Transverse colon (tissue), 4 donors: Measurements from ENCODE around the gene ASCL5. TPM values are rescaled to one million over a fixed set of nuclear protein-coding genes. Genes with fewer than 3 reads are reported as not detected.

Experiments used
- DNase-seq: peaks from one replicate; pipeline ENCODE4 v3.0.0-alpha.2; 2019
- H3K27ac ChIP-seq, 4 donors: fragments of 200-600 bp; sonication (generic); 2 replicates each; pipeline ENCODE4 v1.5.1; 2016 to 2018; ENCODE audit warnings: inconsistent platforms in 4 of 4
- H3K27me3 ChIP-seq: fragments of 200-600 bp; sonication (generic); 2 replicates; pipeline ENCODE4 v1.5.1; 2017; ENCODE audit warnings: inconsistent platforms
- H3K36me3 ChIP-seq, 4 donors: fragments of 200-600 bp; sonication (generic); 2 replicates each; pipeline ENCODE4 v1.5.1; 2017 to 2019; ENCODE audit warnings: inconsistent platforms in 4 of 4
- H3K4me1 ChIP-seq, 4 donors: fragments of 200-600 bp; sonication (generic); 2 replicates each; pipeline ENCODE4 v1.5.1; 2017 to 2020; ENCODE audit warnings: inconsistent platforms in 4 of 4
- H3K4me3 ChIP-seq, 4 donors: fragments of 200-600 bp; sonication (generic); 1 replicate in 1 of 4; 2 replicates in 3 of 4; pipeline versions ENCODE4 v1.5.1 to v1.6.1; 2017 to 2019; ENCODE audit warnings: inconsistent platforms in 4 of 4
- H3K9me3 ChIP-seq, 2 donors: fragments of 200-600 bp; sonication (generic); 2 replicates each; pipeline ENCODE4 v1.5.1; 2017 to 2019; ENCODE audit warnings: inconsistent platforms in 2 of 2
- EP300 ChIP-seq: sonication (generic); formaldehyde crosslinking; IDR thresholded peaks from one replicate; pipeline ENCODE4 v1.6.1; 2017; ENCODE audit warnings: antibody characterized with exemption, low read depth
- POLR2A ChIP-seq: fragments of 450-650 bp; IDR thresholded peaks from one replicate; pipeline ENCODE4 v1.6.1; 2016; ENCODE audit warnings: antibody characterized with exemption, mild to moderate bottlenecking, moderate library complexity
- POLR2AphosphoS5 ChIP-seq, 3 donors: sonication (generic); formaldehyde crosslinking; IDR thresholded peaks; one replicate each; pipeline ENCODE4 v1.6.1; 2016; ENCODE audit warnings: antibody characterized with exemption in 3 of 3
- WGBS, 2 donors: methylation state at CpG; one replicate each; pipeline ENCODE4 v1.1.5; 2018; ENCODE audit warnings: low coverage in 1 of 2; 5-methylcytosine and 5-hydroxymethylcytosine counted together
- in situ Hi-C, 4 donors: fragments of 200-750 bp; cut with MboI; loops; one replicate each; pipeline versions ENCODE4 v1.15.0 to v1.15.1; 2017; ENCODE audit warnings: low sequenced_read_pairs in 3 of 4, low pct_ligation_motif_present in 1 of 4, low pct_unique_long_range_greater_than_20kb in 1 of 4
- intact Hi-C: fragments of 100-400 bp; cut with DNase I; formaldehyde crosslinking; loops from one replicate; pipeline ENCODE4 v1.15.1; 2023; ENCODE audit warnings: low total_unique reads
- total RNA-seq, 4 donors: library from RNA; depleted of rRNA; stranded (reverse); fragments of >200 nt; gene quantifications; one replicate each; pipeline ENCODE4 v1.1.0, GENCODE V29; 2016
- TF ChIP-seq, protein P1 (sequence below), 5 experiments: fragments of 200-600 bp in 3 of 5; fragments of 450-650 bp in 2 of 5; sonication (generic) in 3 of 5; IDR thresholded peaks; 1 replicate in 2 of 5; 2 replicates in 3 of 5; pipeline ENCODE4 v1.5.1; 2016 to 2017; ENCODE audit warnings: antibody characterized with exemption in 5 of 5, inconsistent platforms in 3 of 5, mild to moderate bottlenecking in 2 of 5, moderate library complexity in 1 of 5

Gene ASCL5
- total RNA-seq, 4 donors from 2014 or later = not detected

DNA sequence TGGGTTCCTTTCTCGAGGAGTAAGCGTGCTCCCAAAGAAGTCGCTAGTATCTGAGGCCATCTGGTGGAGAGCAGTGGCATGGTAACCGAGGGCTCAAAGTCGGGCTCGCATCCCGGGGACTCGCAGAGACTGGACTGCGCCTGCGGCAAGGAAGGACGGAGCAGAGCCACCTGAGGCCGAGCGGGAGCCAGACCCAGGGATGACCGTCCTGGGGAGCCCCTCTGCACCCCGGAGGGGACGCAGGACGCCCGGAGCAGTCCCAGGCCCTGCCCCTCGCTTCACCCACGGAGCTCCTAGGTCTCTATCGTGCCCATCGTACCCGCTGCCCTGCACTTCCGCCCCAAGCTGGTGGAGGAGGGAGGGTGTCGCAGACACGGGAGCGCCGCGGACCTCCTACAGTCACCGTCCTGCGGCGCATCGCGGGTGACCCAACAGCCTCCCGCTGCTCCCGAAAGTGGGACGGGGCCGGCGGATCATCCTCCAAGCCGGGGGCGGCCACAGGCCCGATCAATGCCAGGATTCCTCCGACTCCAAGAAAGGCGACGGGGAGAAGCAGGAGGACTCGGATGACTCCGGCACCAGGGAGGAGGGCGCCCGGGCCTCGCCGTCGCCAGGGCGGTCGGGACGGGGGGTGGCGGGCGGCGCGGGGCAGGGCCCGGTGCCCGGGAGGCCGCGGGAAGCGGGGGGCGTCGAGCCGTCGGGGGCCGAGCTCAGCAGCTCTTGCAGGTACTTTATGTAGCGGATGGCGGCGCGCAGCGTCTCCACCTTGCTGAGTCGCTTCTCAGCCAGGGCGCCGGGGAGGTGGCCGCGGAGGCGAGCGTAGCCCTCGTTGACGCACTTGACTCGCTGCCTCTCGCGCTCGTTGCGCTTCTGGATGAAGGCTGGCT is 12.5 kb downstream of the ASCL5 start:
- WGBS, 2 donors = 3% methylated on average over 32 of the region's 88 CpGs; no CpG with 5 or more reads in 1 of the 2 donors
- intact Hi-C loops (loop anchor here (5.0 kb wide), 1 partner anchor 142 kb away; no protein-coding TSS in a partner anchor), in situ Hi-C loops (loop anchor here in 2 of 4 donors (10.0 to 25.0 kb wide), 2 partner anchors 127 to 140 kb away; no protein-coding TSS in a partner anchor)
- Histone ChIP-seq H3K27ac (peak overlapping the region in 3 of 4 donors; percentile 2 to 58 (median 38)), H3K4me3 (peak overlapping the region; percentile 34 to 65 (median 52)), H3K27me3 (peaks cover 4% of the 10 kb centered on the region), H3K36me3 (no peaks in the 10 kb centered on the region), H3K4me1 (peaks cover 0 to 11% (median 7%) of the 10 kb centered on the region in 4 donors), H3K9me3 (no peaks in the 10 kb centered on the region)
- peak; percentile 89 for DNase-seq
- peak; percentile 56 for TF ChIP-seq POLR2A
- no peak for TF ChIP-seq EP300
- TF ChIP-seq, protein P1, sequence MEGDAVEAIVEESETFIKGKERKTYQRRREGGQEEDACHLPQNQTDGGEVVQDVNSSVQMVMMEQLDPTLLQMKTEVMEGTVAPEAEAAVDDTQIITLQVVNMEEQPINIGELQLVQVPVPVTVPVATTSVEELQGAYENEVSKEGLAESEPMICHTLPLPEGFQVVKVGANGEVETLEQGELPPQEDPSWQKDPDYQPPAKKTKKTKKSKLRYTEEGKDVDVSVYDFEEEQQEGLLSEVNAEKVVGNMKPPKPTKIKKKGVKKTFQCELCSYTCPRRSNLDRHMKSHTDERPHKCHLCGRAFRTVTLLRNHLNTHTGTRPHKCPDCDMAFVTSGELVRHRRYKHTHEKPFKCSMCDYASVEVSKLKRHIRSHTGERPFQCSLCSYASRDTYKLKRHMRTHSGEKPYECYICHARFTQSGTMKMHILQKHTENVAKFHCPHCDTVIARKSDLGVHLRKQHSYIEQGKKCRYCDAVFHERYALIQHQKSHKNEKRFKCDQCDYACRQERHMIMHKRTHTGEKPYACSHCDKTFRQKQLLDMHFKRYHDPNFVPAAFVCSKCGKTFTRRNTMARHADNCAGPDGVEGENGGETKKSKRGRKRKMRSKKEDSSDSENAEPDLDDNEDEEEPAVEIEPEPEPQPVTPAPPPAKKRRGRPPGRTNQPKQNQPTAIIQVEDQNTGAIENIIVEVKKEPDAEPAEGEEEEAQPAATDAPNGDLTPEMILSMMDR (IDR thresholded peaks at IDR 0.05) = peak; percentile 79 to 92 (median 83)
- peak in 2 of 3 donors; percentile 61 to 67 for TF ChIP-seq POLR2AphosphoS5 (IDR thresholded peaks at IDR 0.05)

DNA sequence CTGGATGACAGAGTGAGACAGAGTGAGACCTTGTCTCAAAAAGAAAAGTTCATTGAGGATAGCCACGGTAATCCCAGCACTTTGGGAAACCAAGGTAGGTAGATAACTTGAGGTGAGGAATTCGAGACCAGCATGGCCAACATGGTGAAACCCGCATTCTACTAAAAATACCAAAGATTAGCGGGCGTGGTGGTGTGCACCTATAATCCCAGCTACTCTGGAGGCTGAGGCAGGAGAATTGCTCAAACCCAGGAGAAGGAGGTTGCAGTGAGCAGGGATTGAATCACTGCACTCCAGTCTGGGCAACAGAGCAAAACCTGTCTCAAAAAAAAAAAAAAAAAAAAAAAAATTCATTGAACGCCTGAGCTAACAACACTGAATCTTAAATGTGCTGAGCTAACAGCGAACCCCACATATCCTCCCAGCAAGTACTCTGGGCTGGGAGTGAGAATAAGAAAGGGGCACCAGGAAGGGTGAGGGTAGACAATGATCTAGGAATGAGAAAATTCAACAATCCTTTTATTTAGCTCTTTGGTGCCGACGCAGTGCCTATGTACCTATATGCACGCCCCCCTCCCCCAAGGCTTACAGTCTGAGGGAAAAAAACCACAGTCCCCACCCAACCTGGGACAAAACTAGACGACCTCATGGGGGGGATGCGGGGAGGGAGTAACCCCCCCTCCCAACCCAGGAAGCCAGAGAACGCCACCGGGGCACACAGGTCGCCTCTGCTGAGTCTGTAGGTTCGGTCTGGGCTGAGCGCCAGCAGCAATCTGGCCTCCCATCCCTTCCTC is 13.3 kb downstream of the ASCL5 start:
- intact Hi-C loops = loop anchor here (5.0 kb wide), 1 partner anchor 141 kb away; no protein-coding TSS in a partner anchor
- 39 to 62% methylated on average over 9 to 17 of the region's 17 CpGs for WGBS, 2 donors
- Histone ChIP-seq H3K4me3 (peak overlapping the region in 2 of 4 donors; percentile 46 to 65), H3K4me1 (peaks cover 0 to 11% (median 7%) of the 10 kb centered on the region in 4 donors), H3K36me3 (no peaks in the 10 kb centered on the region), H3K9me3 (no peaks in the 10 kb centered on the region), H3K27me3 (peaks cover 4% of the 10 kb centered on the region), H3K27ac (no peak overlapping the region)
- TF ChIP-seq, protein P1 (IDR thresholded peaks at IDR 0.05) = no peak
- no peak for TF ChIP-seq POLR2A
- TF ChIP-seq POLR2AphosphoS5 (IDR thresholded peaks at IDR 0.05) = no peak
- TF ChIP-seq EP300 = no peak
- DNase-seq = no peak
- in situ Hi-C loops = loop anchor here in 2 of 4 donors (10.0 to 25.0 kb wide), 2 partner anchors 126 to 139 kb away; no protein-coding TSS in a partner anchor

DNA sequence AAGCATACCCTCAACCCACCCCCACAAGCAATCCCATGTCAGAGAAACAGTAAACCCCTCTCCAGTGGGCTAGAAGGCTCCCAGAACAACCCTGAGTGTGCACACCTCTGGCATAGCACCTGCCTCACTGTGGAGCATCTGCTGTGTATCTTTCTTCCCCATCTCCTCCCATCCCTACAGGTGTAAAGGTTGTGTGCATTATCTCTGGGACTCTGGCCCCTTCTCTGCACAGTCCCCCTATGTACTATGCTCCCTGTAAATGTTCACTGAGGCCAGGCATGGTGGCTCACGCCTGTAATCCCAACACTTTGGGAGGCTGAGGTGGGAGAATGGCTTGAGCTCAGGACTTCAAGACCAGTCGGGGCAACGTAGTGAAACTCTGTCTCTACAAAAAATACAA is 14.1 kb downstream of the ASCL5 start:
- WGBS, 2 donors = 94% methylated on average over 3 of the region's 3 CpGs; no CpG with 5 or more reads in 1 of the 2 donors
- Histone ChIP-seq H3K27me3 (peaks cover 4% of the 10 kb centered on the region), H3K27ac (no peak overlapping the region), H3K36me3 (no peaks in the 10 kb centered on the region), H3K4me3 (no peak overlapping the region), H3K4me1 (peaks cover 0 to 11% (median 7%) of the 10 kb centered on the region in 4 donors), H3K9me3 (no peaks in the 10 kb centered on the region)
- DNase-seq = no peak
- TF ChIP-seq POLR2AphosphoS5 (IDR thresholded peaks at IDR 0.05) = no peak
- intact Hi-C loops = loop anchor here (5.0 kb wide), 1 partner anchor 141 kb away; no protein-coding TSS in a partner anchor
- in situ Hi-C loops = loop anchor here in 2 of 4 donors (10.0 to 25.0 kb wide), 2 partner anchors 126 to 138 kb away; no protein-coding TSS in a partner anchor

DNA sequence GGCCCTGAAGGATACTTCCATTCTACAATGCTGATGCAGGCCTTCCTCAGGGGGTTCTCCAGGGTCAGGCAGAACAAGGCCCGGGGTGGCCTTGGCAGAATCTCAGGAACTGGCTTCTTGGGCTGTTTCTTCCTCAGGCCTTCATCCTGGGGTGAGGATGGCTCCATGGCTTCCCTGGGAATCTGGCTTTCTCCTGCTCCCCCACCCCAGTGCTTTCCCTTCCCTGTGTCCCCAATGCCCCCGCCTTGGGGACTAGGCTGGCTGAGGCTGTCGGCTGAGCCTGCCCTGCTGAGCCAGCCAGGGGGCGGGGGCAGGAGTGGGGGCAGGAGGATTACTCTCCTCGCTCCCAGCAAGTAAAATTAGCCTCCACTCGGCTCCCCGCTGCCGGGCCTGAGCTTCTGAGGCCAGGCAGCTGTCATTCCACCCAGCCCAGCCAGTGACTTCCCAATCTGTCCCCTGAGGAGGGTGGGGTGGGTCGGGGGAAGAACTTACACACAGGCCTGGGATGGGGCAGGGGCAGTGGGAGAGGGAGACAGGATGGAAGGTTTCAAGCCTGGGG is 14.7 kb downstream of the ASCL5 start, which contains the start of gene CACNA1S:
TSS of gene CACNA1S (minus strand) at position 254 of the 559 bp plus-strand sequence. CDS start at position 167, 87 bp downstream.
- intact Hi-C loops (loop anchor here (5.0 kb wide), 1 partner anchor 140 kb away; no protein-coding TSS in a partner anchor), in situ Hi-C loops (loop anchor here in 2 of 4 donors (10.0 to 25.0 kb wide), 2 partner anchors 125 to 137 kb away; no protein-coding TSS in a partner anchor)
- TF ChIP-seq POLR2AphosphoS5 (IDR thresholded peaks at IDR 0.05) = no peak
- TF ChIP-seq, protein P1 (IDR thresholded peaks at IDR 0.05) = no peak
- TF ChIP-seq POLR2A = no peak
- no peak for TF ChIP-seq EP300
- H3K36me3 ChIP-seq = no peaks in the 10 kb centered on the region
- H3K27me3 ChIP-seq = peaks cover 4% of the 10 kb centered on the region
- H3K4me1 ChIP-seq = peaks cover 0 to 11% (median 7%) of the 10 kb centered on the region in 4 donors
- no peak within 1 kb of the TSS for H3K27ac ChIP-seq
- H3K4me3 ChIP-seq = no peak within 1 kb of the TSS
- no peaks in the 10 kb centered on the region for H3K9me3 ChIP-seq
- 78% methylated on average over 9 of the region's 9 CpGs; no CpG with 5 or more reads in 1 of the 2 donors for WGBS, 2 donors
- no peak for DNase-seq
